ENCODE measurements around the gene TEDC2. TPM values are rescaled to one million over a fixed set of nuclear protein-coding genes. Genes with fewer than 3 reads are reported as not detected.

TEDC2 gene
- total RNA-seq, 1 donor from 2014 or later: 12.0 TPM

DNA sequence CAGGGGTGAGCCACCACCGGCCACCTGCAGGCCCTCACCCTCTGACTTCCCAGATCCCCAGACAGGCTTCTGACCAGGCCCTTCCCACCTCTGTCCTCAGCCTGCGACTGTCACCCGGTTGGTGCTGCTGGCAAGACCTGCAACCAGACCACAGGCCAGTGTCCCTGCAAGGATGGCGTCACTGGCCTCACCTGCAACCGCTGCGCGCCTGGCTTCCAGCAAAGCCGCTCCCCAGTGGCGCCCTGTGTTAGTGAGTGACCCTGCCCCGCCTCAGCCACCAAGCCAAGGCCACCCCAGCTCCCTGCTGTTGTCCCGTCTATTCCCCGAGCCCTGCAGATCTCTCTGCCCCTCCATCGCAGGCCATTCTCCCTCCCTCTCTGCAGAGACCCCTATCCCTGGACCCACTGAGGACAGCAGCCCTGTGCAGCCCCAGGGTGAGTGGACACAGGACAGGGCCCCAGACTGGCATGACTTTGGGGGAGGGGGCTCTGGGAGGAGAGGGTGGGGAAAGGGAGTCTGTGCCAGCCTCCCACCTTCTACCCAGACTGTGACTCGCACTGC, 13.1 kb downstream of the TEDC2 start:
- Histone ChIP-seq H3K27me3 (ENCODE audit: control insufficient read depth, insufficient read depth, low read length) (peaks cover 13% of the 10 kb centered on the region), H3K36me3 (ENCODE audit: control insufficient read depth, insufficient read depth, low read length) (no peaks in the 10 kb centered on the region), H3K4me3 (ENCODE audit: low read depth, low read length) (no peak overlapping the region)
- TF ChIP-seq CTCF (IDR thresholded peaks at IDR 0.05; ENCODE audit: insufficient read depth, low read length, poor library complexity, severe bottlenecking): no peak
- DNase-seq (ENCODE audit: low read depth): no peak

- no peak for TF ChIP-seq CTCF (IDR thresholded peaks at IDR 0.05; ENCODE audit: insufficient read depth, low read length, poor library complexity, severe bottlenecking)
- no peak for DNase-seq (ENCODE audit: low read depth)
- H3K4me3 ChIP-seq (ENCODE audit: low read depth, low read length): peak overlapping the region; percentile 8
- no peaks in the 10 kb centered on the region for H3K36me3 ChIP-seq (ENCODE audit: control insufficient read depth, insufficient read depth, low read length)
- peaks cover 13% of the 10 kb centered on the region for H3K27me3 ChIP-seq (ENCODE audit: control insufficient read depth, insufficient read depth, low read length)
These were observed 13.6 kb downstream of the TEDC2 start for GRCh38 chr16:2473446-2473926.

- Histone ChIP-seq H3K27me3 (ENCODE audit: control insufficient read depth, insufficient read depth, low read length) (peaks cover 13% of the 10 kb centered on the region), H3K36me3 (ENCODE audit: control insufficient read depth, insufficient read depth, low read length) (no peaks in the 10 kb centered on the region), H3K4me3 (ENCODE audit: low read depth, low read length) (peak overlapping the region; percentile 81)
- TF ChIP-seq CTCF (IDR thresholded peaks at IDR 0.05; ENCODE audit: insufficient read depth, low read length, poor library complexity, severe bottlenecking): peak; percentile 13
- no peak for DNase-seq (ENCODE audit: low read depth)
These were observed 14.3 kb downstream of the TEDC2 start for GRCh38 chr16:2473999-2474876.

DNA sequence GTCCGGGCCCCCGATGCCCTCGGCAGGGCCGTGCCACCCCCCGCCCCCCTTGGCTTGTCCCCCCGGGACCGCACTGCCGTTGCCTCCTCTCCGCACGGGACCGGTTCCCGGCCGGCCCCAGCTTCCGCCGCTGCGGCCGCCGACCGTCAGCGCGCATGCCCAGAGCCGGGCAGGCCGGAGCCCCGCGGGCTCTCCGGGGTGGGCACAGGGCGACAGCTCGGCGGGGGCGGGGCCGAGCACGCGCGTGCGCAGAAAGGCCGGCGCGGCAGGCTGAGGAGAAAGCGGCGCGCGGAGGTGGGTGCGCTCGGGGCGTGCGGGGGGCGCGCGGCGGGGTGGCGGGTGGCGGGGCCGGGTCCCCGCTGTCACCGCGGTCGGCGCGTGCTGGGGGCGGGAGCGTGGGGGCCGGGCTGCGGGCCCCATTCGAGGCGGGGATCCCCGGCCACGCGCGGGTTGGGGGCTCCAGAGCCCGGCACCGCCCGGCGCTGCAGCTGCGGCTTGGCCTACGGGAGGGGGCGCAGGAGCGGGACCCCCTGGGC, 15.0 kb downstream of the TEDC2 start, which contains the start of gene TBC1D24:
Gene TBC1D24, plus strand, starts transcription at position 251 of the 536 bp plus-strand sequence. CDS start 21,022 bp downstream, outside the sequence.
- H3K27me3 ChIP-seq (ENCODE audit: control insufficient read depth, insufficient read depth, low read length): peaks cover 9% of the 10 kb centered on the region
- no peaks in the 10 kb centered on the region for H3K36me3 ChIP-seq (ENCODE audit: control insufficient read depth, insufficient read depth, low read length)
- TF ChIP-seq CTCF (IDR thresholded peaks at IDR 0.05; ENCODE audit: insufficient read depth, low read length, poor library complexity, severe bottlenecking): no peak
- peak within 1 kb of the TSS; percentile 81 for H3K4me3 ChIP-seq (ENCODE audit: low read depth, low read length)
- peak; percentile 42 for DNase-seq (ENCODE audit: low read depth)

DNA sequence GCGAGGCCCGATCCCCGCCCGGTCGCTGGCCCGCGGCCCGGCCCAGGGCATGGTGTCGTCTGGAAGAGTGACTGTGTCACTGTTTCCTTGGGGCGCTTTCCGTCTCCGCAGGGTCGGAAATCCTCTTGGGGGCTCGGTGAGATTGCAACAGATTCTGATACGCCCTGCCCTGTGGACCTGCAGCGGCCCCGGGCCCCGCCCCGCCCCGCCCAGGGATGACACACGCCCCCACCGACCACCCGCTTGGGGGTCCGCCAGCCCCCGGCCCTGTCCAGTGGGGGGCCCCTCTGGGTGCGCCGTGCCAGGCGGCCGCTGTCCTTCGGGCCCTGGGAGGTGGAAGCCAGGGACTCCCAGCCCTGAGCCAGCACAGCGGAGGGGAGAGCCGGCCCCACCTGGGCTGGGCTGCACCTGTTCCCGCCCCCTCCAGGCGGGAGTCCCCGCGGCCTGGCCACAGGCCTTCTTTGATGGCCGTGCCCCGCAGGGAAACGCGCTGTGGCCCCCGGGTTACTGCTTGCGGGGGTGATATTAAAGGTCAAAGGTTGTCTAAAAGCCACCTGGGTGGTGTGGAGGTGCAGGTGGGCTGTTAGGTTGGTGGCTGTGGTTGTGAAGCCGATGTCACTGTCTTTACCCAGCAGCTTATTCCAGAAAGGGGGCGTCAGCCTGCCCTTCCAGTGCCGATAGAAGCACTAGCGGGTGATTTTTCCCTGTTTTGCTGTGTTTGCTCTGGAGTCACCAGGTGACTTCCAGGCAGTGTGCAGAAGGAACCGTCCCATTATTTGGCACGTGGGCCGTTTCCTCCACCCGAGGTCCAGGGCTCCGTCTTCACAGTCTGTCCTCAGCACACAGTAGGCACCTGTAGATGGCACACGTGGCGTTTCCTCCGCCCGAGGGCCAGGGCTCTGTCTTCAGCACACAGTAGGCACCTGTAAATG, 15.8 kb downstream of the TEDC2 start:
- Histone ChIP-seq H3K36me3 (ENCODE audit: control insufficient read depth, insufficient read depth, low read length) (no peaks in the 10 kb centered on the region), H3K27me3 (ENCODE audit: control insufficient read depth, insufficient read depth, low read length) (peaks cover 6% of the 10 kb centered on the region), H3K4me3 (ENCODE audit: low read depth, low read length) (peak overlapping the region; percentile 81)
- no peak for DNase-seq (ENCODE audit: low read depth)
- no peak for TF ChIP-seq CTCF (IDR thresholded peaks at IDR 0.05; ENCODE audit: insufficient read depth, low read length, poor library complexity, severe bottlenecking)
